Anterior cingulate cortex (tissue), 58 donors: ENCODE measurements around the gene FAM8A1.
"Not testable (repeated sequence)": the region's sequence is repeated elsewhere in the genome, so short reads cannot be mapped to it uniquely, and the experiment has no call there.

ENCODE experiments used
- DNase-seq, 58 donors: peaks; one replicate each; lab custom pipeline; 2025; lab: John Stamatoyannopoulos, UW

Gene FAM8A1, protein sequence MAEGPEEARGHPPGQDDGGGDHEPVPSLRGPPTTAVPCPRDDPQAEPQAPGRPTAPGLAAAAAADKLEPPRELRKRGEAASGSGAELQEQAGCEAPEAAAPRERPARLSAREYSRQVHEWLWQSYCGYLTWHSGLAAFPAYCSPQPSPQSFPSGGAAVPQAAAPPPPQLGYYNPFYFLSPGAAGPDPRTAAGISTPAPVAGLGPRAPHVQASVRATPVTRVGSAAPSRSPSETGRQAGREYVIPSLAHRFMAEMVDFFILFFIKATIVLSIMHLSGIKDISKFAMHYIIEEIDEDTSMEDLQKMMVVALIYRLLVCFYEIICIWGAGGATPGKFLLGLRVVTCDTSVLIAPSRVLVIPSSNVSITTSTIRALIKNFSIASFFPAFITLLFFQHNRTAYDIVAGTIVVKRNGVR

DNA sequence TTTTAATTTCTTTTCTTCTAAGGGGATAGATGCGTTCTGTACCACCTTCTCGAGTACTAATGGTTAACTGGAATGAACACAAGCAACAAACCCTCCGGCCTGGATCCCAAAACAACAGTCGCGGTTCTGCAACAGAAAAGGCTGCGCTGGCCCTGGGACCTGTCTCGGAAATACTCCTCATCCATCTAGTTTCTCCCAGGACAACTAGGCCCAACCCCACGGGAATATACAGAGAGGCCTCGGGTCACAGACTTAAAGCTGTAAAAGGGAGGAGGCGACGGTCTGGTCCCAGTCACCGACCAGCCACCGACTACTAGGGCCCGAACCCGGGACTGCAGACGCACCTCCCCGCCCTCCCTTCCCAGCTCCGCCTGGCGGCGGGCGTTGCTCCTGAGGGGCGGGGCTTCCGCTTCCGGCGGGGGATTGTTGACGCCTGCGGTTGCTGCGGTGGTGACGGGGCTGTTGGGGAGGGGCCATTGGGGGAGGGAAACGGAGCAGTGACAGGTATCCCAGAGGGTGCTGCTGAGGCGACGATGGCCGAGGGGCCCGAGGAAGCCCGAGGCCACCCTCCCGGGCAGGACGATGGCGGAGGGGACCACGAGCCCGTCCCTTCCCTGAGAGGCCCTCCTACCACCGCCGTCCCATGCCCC, at the start of gene FAM8A1:
Gene FAM8A1 (plus strand): TSS at position 426 of the 650 bp plus-strand sequence. CDS start 108 bp downstream, at position 534.
- peak; percentile 52 to 98 (median 93) for DNase-seq

DNA sequence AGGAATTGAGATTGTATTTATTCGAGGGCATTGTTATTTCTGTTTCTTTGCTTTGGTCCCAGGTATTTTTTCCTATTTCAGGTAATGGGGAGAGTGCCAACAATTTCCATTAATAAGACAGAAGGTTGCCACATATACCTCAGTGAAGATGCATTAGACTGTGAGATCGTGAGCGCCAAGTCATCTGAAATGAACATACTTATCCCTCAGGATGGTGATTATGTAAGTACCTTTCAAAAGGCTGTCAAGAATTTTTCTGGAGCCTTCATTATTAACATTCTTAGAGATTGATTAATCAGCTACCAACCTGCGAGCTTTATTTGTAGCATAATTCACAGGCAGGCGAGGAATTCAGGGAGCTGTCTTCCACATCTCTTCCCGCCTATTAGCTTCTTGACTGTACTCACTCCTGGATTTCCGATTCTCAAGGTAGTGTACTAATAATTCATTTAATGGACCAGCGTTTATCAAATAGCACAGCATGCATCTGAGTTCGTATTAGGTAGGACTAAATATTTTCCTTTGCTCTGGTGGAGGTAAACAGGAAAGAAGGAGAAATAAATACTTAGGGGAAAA, 48.6 kb upstream of the FAM8A1 start:
- no peak for DNase-seq

DNA sequence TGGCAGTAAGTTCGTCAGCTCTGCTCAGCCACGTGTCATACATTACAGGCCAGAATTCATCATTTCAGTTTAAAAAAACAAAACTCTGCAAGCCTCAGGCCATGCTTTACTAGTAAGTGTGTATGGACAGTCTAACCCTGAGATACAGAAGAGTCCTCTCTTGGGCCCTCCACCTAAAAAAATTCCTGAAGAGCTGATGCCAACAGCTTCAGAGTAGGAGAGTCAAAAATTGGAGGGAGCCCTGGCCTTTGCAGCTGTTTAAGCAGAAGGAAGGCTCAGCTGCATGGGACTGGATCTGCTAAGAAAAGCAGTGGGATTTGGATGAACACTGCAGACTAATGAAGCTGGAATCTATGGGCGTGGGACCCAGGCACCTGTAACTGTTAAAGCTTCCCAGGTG, 47.2 kb upstream of the FAM8A1 start:
- no peak for DNase-seq

DNA sequence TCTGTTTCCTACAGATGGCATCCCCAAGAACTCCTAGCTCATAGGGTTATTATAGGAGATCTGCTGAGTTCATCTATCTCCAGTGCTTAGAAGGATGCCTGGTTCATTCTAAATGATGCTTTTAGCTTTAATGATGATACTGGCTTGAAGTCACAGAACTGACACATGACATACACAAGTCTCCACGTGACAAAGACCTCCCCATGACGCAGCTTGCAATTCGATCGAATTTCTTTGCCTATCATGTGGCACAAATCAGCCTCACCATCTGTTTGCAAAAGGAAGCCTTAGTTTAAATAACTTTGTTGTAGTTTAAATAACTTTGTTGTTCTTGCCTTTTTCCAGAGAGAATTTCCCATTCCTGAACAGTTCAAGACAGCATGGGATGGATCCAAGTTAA, 44.1 kb upstream of the FAM8A1 start:
- DNase-seq = no peak

DNA sequence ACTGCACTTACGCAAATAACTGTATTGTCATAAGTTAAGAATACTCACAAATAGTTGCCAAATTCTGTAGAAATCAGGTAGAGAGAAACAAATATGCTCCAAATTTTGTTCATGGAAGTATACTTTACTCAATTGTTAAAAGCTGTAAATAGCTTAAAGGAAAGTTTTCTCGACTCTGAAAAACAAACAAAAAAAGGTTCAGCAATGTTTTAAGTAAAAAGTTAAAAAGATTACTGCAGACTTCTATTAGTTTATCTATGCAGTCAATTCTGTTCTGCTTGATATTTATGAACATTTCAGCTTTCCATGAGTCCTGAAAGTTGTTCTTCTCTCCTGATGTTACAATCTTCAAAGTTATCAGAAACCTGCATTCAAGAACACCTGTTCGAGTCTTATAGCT, 37.5 kb upstream of the FAM8A1 start:
- DNase-seq = no peak

DNA sequence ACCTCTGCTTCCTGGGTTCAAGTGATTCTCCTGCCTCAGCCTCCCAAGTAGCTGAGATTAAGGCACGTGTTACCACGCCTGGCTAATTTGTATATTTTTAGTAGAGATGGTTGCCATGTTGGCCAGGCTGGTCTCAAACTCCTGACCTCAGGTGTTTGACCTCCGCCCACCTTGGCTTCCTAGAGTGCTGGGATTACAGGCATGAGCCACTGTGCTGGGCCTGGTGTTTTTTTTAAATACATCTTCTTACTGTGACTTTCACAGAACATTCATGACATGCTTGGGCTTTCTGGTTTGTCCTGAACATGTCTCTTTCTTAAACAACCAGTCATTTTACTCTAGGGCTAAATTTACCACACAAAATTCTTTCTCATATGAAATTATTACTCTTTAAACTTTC, 34.7 kb upstream of the FAM8A1 start:
- DNase-seq = no peak

DNA sequence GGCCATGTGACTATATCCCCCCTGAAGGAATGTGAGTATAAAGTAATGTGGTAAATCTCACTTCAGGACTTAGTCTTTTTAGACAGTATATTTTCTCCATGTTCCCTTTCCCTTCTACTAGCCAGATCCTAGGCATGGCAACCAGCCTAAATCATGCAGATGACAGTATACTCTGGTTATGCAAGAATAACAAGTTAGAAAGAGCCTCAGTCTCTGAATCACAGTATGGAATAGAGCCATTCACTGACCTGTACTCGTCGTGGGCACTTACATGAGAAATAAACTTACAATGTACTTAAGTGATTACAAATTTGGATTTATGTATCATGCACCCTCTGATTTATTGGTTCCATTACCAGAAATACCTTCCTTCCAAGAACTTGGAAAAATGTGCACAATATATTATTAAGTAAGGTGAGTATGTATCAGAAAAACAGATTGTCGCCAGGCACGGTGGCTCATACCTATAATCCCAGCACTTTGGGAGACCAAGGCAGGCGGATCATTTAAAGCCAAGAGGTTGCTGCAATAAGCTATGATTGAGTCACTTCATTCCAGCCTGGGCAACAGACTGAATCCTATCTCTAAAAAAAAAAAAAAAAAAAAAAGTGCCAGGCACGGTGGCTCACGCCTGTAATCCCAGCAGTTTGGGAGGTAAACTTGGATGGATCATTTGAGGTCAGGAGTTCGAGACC, 25.1 kb upstream of the FAM8A1 start:
- DNase-seq = peak in 3 of 58 donors; percentile 3 to 43 (median 7)

DNA sequence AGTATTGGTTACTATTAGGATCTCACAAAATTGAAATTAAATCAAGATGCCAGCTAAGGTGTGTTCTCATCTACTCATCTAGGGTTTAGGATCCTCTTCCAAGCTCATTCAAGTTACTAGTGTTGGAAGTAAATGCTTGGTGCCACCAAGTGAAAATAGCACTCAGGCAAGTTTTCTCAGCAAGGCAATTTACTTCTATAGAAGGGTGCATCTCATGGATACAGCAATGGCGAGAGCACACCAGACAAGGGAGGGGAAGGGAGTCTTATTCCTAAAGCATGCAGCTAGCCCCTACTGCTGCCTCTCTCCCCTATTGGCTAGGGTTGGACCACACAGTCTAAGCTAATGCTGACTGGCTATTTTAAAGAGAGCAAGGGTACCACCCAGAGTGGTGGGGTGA, 23.0 kb upstream of the FAM8A1 start:
- DNase-seq = no peak

DNA sequence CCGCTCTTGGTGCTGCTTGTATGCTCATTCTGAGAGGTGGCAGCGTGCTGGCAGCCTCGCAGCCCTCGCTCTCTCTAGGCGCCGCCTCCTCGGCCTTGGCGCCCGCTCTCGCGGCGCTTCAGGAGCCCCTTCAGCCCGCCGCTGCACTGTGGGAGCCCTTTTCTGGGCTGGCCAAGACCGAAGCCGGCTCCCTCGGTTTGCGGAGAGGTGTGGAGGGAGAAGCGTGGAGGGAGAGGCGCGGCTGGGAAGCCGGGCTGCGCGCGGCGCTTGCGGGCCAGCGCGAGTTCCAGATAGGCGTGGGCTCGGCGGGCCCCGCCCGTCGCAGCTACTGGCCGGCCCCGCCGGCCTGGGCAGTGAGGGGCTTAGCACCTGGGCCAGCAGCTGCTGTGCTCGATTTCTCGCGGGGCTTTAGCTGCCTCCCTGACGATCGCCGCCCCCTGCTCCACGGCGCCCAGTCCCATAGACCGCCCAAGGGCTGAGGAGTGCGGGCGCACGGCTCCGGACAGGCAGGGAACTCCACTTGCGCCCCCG, 19.5 kb upstream of the FAM8A1 start:
- DNase-seq = peak in 26 of 58 donors; percentile 3 to 57 (median 24)

DNA sequence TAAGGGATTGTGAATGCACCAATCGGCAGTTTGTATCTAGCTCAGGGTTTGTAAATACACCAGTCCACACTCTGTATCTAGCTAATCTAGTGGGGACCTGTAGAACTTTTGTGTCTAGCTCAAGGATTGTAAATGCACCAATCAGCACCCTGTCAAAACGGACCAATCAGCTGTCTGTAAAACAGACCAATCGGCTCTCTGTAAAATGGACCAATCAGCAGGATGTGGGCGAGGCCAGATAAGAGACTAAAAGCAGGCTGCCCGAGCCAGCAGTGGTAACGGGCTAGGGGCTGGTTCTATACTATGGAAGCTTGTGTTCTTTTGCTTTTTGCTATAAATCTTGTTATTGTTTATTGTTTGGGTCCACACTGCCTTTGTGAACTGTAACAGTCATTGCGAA, 18.8 kb upstream of the FAM8A1 start:
- DNase-seq = not testable (repeated sequence)

DNA sequence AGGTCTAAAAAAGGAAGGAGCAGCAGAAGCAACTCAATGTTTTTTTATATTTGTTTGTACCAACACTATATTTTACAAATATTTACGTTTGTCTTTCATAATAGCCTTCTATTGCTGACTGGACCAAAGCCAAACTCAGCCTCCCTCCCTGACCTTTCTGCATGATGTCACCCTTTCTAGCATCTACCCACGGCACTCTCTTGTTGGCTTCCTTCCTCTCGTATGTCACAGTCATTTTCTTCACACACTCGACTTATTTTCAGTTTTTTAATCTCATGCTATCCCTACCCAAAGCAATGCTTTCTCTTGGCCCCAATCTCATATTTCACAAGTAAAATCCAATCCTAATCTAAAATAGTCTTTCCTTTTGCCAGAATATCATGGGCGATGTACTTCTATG, 16.3 kb upstream of the FAM8A1 start:
- peak in 1 of 58 donors; percentile 26 for DNase-seq

DNA sequence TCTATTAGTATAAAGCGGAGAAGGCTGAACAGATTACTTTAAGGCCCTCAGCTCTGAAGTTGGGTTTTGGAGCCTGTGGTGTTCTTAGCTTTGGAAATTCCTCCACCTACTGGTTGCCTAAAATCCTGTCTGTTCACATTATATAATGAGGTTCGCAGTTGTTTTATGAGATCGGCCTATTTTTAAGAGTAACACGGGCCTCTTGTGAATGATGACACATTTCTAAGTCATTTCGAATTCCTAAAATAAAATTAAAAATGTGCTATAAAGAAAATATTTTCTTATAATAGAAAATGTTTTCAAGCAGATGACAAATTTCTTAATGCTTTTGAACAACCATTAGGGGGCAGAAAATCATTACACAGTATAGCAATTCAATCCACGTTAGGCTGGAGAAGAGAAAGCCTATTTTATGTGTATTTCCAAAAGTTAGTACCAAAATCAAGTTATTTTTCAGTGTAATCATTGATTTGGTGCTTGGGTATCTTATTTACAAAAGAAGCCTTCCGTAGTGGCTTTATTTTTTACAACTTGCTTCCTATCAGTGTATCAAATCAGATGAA, 15.8 kb upstream of the FAM8A1 start:
- peak in 17 of 58 donors; percentile 4 to 80 (median 25) for DNase-seq

DNA sequence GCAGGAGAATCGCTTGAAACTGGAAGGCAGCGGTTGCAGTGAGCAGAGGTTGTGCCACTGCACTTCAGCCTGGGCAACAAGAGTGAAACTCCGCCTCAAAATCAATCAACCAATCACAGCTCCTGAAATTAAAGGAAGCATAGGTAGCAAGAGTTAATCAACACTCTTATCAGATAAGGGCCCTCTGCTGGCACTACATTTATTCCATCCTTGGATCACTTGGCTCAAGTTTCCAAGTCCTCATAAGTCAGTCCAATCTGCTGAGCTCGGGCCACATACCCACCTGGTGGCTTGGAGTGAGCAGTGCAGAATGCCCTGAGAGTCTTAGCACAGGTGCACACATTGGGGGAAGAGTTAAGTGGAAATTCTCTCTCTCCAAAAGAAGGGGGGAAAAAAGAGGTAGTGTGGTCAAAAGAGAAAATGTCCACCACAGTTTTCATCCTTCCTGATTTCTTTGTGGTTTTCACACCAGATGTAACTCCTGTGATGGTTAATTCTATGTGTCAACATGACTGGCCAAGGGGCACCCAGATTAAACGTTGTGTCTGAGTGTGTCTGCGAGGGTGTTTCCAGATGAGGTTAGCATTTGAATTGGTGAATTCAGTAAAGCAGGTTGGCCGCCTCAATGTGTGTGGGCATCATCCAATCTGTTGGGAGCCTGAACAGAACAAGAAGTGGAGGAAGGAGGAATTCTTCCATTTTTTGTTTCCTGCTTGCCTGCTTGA, 14.2 kb upstream of the FAM8A1 start:
- DNase-seq = peak in 9 of 58 donors; percentile 5 to 34 (median 19)

DNA sequence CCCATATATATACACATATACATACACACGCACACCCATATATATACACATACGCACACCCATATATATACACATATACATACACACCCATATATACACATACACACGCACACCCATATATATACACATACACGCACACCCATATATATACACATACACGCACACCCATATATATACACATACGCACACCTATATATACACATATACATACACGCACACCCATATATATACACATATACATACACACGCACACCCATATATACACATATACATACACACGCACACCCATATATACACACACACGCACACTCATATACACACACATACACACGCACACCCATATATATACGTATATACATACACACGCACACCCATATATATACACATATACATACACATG, 13.5 kb upstream of the FAM8A1 start:
- DNase-seq = not testable (repeated sequence)

DNA sequence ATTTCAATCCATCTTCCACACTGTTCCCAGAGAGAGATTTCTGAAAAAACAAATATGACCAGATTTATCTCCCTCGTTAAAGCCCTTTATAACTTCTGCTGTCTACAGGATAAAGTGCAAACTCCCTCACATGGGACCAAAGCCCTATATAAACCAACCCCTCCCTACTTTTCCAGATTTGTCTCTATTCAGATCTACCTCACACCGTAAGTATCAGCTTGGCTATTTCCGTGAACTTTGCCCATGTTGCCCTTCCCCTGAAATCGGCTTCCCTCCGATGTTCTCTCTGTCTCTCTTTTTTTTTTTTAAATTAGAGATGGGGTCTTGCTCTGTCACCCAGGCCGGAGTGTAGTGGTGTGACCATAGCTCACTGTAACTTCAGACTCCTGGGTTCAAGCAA, 12.1 kb upstream of the FAM8A1 start:
- DNase-seq = no peak

DNA sequence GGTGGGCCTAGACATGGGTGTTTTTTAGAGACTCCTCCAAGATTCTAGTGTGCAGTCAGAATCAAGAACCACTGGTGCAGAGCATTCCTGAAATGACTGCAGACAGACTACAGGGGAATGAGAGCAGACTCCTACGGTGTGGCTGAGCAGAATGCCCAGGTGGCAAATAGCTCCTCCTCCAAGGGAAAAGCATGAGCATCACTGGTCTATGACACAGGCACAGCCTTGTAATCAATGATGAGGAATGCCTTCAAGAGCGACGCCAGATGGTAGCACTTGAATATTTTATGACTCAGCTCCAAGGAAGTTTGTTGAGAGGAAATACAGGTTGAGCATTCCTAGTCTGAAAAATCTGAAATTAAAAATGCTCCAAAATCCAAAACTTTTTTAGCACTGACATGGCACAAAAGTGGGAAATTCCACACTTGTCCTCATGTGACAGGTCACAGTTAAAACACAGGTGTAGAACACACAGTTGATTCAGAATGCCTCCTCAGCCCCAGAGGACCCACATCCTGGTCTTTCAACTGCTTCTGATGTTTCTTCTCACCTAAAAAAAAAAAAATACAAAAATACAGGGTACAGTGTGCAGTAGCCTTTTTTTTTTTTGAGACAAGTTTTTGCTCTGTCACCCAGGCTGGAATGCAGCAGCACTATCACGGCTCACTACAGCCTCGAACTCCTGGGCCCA, 10.6 kb upstream of the FAM8A1 start:
- DNase-seq = peak in 10 of 58 donors; percentile 1 to 37 (median 16)

DNA sequence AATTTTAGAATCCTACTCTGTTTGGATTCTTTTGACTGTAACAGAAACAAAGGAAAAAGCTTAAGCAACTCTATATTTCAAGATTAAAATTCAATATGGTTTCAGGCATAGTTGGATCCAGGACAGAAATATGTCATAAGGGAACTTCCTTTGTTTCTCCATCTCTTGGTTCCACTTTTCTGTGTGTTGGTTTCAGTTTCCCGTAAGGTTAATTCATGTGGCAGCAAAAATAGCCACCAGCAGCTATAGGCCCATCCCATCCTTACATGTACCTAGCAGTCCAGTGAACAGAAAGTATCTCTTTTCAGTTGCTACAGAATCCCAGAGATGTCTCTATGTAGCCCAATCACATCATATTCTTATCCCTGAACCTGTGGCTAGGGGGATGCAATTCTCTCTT, 8.8 kb upstream of the FAM8A1 start:
- DNase-seq = no peak

DNA sequence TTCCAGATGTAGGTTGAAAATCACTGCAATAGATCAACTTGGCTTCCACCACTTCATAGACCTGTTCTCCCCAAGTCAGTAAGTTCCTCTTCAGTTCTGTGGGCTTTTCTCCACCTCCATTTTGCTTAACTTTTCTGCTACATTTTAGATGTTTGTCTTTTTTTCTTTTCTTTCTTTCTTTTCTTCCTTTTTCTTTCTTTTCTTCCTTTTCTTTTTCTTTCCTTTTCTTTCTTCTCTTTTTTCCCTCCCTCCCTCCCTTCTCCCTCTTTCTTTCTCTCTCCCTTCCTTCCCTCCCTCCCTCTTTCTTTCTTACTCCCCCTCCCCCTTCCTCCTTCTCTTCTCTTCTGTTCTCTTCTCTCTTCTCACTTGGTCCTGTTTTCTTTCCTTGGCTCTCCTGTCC, 6.9 kb upstream of the FAM8A1 start:
- no peak for DNase-seq

DNA sequence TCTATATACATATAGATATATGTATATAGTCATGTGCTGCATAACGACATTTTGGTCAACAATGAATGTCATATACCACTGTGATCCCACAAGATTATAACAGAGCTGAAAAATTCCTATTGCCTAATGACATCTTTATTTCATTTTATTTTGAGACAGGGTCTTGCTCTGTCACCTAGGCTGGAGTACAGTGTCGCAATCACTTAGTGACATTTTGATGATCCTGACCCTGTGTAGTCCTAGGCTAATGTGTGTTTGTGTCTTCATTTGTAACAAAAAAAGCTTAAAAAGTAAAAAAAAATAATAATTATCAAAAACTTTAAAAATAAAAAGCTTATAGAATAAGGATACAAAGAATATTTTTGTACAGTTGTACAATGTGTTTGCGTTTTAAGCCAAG, 4.0 kb upstream of the FAM8A1 start:
- no peak for DNase-seq
